Activated T-cell treated with anti-CD3 and anti-CD28 coated beads, Interleukin-2, amount 50 U/mL, for 4 hours (primary cell): ENCODE measurements around the gene GALNT15. TPM values are rescaled to one million over a fixed set of nuclear protein-coding genes. Genes with fewer than 3 reads are reported as not detected.
A peak's percentile ranks its signal among the peaks of the same experiment; 100 is the strongest.

ENCODE experiments used
- ATAC-seq, 2 donors: fragments of 200-7000 bp; cut with Tn5 transposase; one replicate each; pipeline ENCODE4 v1.10.0; 2021
- DNase-seq: peaks from one replicate; pipeline ENCODE4 v3.0.0-alpha.2; 2020
- H3K27me3 Mint-ChIP-seq: one replicate; pipeline ENCODE4 v1.8.0; 2021; ENCODE audit warnings: low read depth, mixed read lengths
- H3K36me3 Mint-ChIP-seq: one replicate; pipeline ENCODE4 v1.8.0; 2022; ENCODE audit warnings: mixed read lengths; ENCODE audit not compliant: insufficient read depth
- H3K4me1 Mint-ChIP-seq: one replicate; pipeline ENCODE4 v1.8.0; 2021; ENCODE audit warnings: low read depth, mixed read lengths
- H3K4me3 Mint-ChIP-seq: one replicate; pipeline ENCODE4 v1.8.0; 2021; ENCODE audit warnings: mild to moderate bottlenecking, moderate library complexity, mixed read lengths
- H3K9me3 Mint-ChIP-seq: one replicate; pipeline ENCODE4 v1.8.0; 2021; ENCODE audit warnings: mixed read lengths
- total RNA-seq, 3 donors: library from RNA; stranded (reverse); gene quantifications; one replicate each; pipeline ENCODE4 v1.2.1, GENCODE V29; 2021

The GALNT15 gene
- total RNA-seq, 3 donors from 2014 or later: not detected

GRCh38 chr3:16236856-16237393 lies 62.4 kb downstream of the GALNT15 start:
- Mint-ChIP-seq H3K4me3 (no peak overlapping the region), H3K27me3 (peaks cover 3% of the 10 kb centered on the region), H3K4me1 (peaks cover 2% of the 10 kb centered on the region), H3K9me3 (no peaks in the 10 kb centered on the region), H3K36me3 (no peaks in the 10 kb centered on the region)
- DNase-seq (no peak), ATAC-seq (no peak)

- Mint-ChIP-seq H3K27me3 (no peaks in the 10 kb centered on the region), H3K4me3 (no peak overlapping the region), H3K4me1 (peaks cover 2% of the 10 kb centered on the region), H3K36me3 (no peaks in the 10 kb centered on the region), H3K9me3 (no peaks in the 10 kb centered on the region)
- DNase-seq (no peak), ATAC-seq (no peak)
These were observed 64.7 kb downstream of the GALNT15 start for GRCh38 chr3:16239086-16239770.

- DNase-seq: no peak
- Mint-ChIP-seq H3K4me3 (no peak overlapping the region), H3K9me3 (no peaks in the 10 kb centered on the region), H3K36me3 (no peaks in the 10 kb centered on the region), H3K27me3 (no peaks in the 10 kb centered on the region), H3K4me1 (peaks cover 2% of the 10 kb centered on the region)
- ATAC-seq: no peak
These were observed 65.3 kb downstream of the GALNT15 start for GRCh38 chr3:16239780-16240179.

GRCh38 chr3:16240229-16241023 lies 65.9 kb downstream of the GALNT15 start:
- Mint-ChIP-seq H3K36me3 (no peaks in the 10 kb centered on the region), H3K27me3 (no peaks in the 10 kb centered on the region), H3K4me1 (peaks cover 2% of the 10 kb centered on the region), H3K9me3 (no peaks in the 10 kb centered on the region), H3K4me3 (no peak overlapping the region)
- no peak for ATAC-seq
- DNase-seq: no peak

GRCh38 chr3:16241225-16241624 lies 66.7 kb downstream of the GALNT15 start:
- DNase-seq (no peak), ATAC-seq (no peak)
- Mint-ChIP-seq H3K27me3 (no peaks in the 10 kb centered on the region), H3K4me1 (peaks cover 2% of the 10 kb centered on the region), H3K9me3 (no peaks in the 10 kb centered on the region), H3K36me3 (no peaks in the 10 kb centered on the region), H3K4me3 (no peak overlapping the region)

GRCh38 chr3:16242177-16242576 lies 67.7 kb downstream of the GALNT15 start:
- Mint-ChIP-seq H3K27me3 (no peaks in the 10 kb centered on the region), H3K4me3 (no peak overlapping the region), H3K36me3 (no peaks in the 10 kb centered on the region), H3K4me1 (peaks cover 5% of the 10 kb centered on the region), H3K9me3 (no peaks in the 10 kb centered on the region)
- DNase-seq (no peak), ATAC-seq (no peak)

GRCh38 chr3:16243706-16244490 lies 69.4 kb downstream of the GALNT15 start:
- ATAC-seq: no peak
- DNase-seq: no peak
- H3K36me3 Mint-ChIP-seq: no peaks in the 10 kb centered on the region
- no peak overlapping the region for H3K4me3 Mint-ChIP-seq
- no peaks in the 10 kb centered on the region for H3K9me3 Mint-ChIP-seq
- no peaks in the 10 kb centered on the region for H3K27me3 Mint-ChIP-seq
- peaks cover 10% of the 10 kb centered on the region for H3K4me1 Mint-ChIP-seq

- Mint-ChIP-seq H3K4me1 (peaks cover 10% of the 10 kb centered on the region), H3K4me3 (no peak overlapping the region), H3K9me3 (no peaks in the 10 kb centered on the region), H3K36me3 (no peaks in the 10 kb centered on the region), H3K27me3 (no peaks in the 10 kb centered on the region)
- no peak for ATAC-seq
- no peak for DNase-seq
These were observed 71.1 kb downstream of the GALNT15 start for GRCh38 chr3:16245609-16246008.

- Mint-ChIP-seq H3K4me1 (peaks cover 7% of the 10 kb centered on the region), H3K27me3 (no peaks in the 10 kb centered on the region), H3K36me3 (no peaks in the 10 kb centered on the region), H3K4me3 (no peak overlapping the region), H3K9me3 (no peaks in the 10 kb centered on the region)
- peak; percentile 72 for DNase-seq
- ATAC-seq: peak; percentile 84 to 88
These were observed 73.0 kb downstream of the GALNT15 start for GRCh38 chr3:16247282-16248061.

GRCh38 chr3:16248556-16248955 lies 74.1 kb downstream of the GALNT15 start:
- ATAC-seq: no peak
- Mint-ChIP-seq H3K36me3 (no peaks in the 10 kb centered on the region), H3K9me3 (no peaks in the 10 kb centered on the region), H3K4me3 (no peak overlapping the region), H3K4me1 (peaks cover 7% of the 10 kb centered on the region), H3K27me3 (no peaks in the 10 kb centered on the region)
- DNase-seq: no peak

- H3K9me3 Mint-ChIP-seq: no peaks in the 10 kb centered on the region
- DNase-seq: no peak
- no peak for ATAC-seq
- no peaks in the 10 kb centered on the region for H3K27me3 Mint-ChIP-seq
- H3K4me1 Mint-ChIP-seq: peaks cover 8% of the 10 kb centered on the region
- H3K4me3 Mint-ChIP-seq: no peak overlapping the region
- H3K36me3 Mint-ChIP-seq: no peaks in the 10 kb centered on the region
These were observed 74.9 kb downstream of the GALNT15 start for GRCh38 chr3:16249336-16249735.

- DNase-seq: no peak
These were observed 75.4 kb downstream of the GALNT15 start for GRCh38 chr3:16249886-16250285.

GRCh38 chr3:16251316-16252085 lies 77.0 kb downstream of the GALNT15 start:
- no peak for DNase-seq
- no peaks in the 10 kb centered on the region for H3K27me3 Mint-ChIP-seq
- ATAC-seq: no peak
- no peaks in the 10 kb centered on the region for H3K36me3 Mint-ChIP-seq
- peaks cover 18% of the 10 kb centered on the region for H3K4me1 Mint-ChIP-seq
- H3K4me3 Mint-ChIP-seq: no peak overlapping the region
- no peaks in the 10 kb centered on the region for H3K9me3 Mint-ChIP-seq

More at GRCh38 chr3:16249886-16250285, 75.4 kb downstream of the GALNT15 start:
- H3K9me3 Mint-ChIP-seq: no peaks in the 10 kb centered on the region
- peaks cover 11% of the 10 kb centered on the region for H3K4me1 Mint-ChIP-seq
- H3K36me3 Mint-ChIP-seq: no peaks in the 10 kb centered on the region
- no peaks in the 10 kb centered on the region for H3K27me3 Mint-ChIP-seq
- no peak overlapping the region for H3K4me3 Mint-ChIP-seq
- no peak for ATAC-seq
